DMS79 (cell line): ENCODE data around the gene ZNF276.

Experiments
- DNase-seq: peaks from one replicate; lab custom pipeline; 2025; lab: John Stamatoyannopoulos, UW

Gene ZNF276

GRCh38 chr16:89712274-89712781, 9.0 kb upstream of the ZNF276 start:
- no peak for DNase-seq

- no peak for DNase-seq
Measured at GRCh38 chr16:89716493-89716892, 4.8 kb upstream of the ZNF276 start.

DNA sequence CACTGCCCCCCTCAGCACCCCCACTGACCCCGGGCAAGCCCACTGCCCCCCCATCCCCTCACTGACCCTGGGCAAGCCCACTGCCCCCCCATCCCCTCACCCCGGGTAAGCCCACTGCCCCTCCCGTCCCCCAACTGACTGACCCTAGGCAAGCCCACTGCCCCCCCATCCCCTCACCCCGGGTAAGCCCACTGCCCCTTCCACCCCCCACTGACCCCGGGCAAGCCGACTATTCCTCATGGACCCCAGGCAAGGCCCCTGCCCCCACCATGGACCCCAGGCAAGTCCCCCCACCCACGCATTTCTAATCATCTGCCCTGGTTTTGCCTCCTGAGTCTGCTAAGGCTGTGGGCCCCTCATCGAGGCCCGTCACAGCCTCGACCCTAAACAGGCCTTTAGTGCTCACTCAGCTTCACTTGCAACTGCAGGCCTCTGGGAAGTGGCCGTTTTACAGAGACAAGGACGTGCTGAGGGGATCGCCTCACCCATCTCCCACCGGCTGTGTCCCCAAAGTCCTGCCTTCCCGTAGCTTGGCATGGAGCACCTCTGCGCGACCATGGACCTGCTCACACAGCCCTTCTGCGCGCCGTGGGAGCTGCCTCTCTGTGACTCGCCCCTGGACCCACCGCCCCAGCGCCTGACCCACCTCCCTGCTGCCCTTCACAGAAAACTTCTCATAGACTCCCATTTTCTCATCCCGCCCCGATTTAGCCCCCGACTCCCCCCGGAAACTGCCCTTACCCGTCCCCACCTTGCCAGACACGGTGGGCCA, 4.2 kb upstream of the ZNF276 start:
- no peak for DNase-seq

DNA sequence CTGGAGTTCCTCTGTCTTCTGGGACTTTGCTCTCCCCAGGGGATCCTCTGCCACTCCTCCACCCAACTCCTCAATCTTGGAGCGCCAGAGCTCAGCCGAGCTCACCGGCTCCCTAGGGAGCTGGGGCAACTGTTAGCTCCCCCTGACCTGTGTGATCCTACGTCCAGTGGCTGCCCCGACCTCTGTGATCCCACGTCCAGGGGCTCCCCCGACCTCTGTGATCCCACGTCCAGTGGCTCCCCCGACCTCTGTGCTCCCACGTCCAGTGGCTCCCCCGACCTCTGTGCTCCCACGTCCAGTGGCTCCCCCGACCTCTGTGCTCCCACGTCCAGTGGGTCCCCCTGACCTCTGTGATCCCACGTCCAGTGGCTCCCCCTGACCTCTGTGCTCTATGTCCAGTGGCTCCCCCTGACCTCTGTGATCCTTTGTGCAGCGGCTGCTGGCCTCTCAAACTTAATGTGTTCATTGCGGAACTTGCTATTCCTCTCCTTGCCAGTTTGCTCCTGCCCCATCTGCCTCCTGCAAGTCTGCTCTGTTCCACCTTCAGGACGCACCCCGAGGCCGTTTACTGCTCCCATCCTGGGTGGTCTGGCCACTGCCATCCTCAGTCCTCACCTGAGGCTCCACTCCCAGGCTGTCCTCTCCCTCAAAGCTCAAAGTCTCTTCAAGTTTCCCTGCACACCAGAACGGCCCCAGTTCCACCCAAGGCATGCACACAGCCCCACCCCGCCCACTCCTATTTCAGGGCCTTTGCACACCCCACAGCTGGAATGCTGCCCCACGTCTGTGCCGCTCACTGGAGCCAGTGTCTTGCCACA, 3.4 kb upstream of the ZNF276 start:
- DNase-seq, result no peak

GRCh38 chr16:89720551-89720812, 855 bp upstream of the ZNF276 start:
- no peak for DNase-seq

DNA sequence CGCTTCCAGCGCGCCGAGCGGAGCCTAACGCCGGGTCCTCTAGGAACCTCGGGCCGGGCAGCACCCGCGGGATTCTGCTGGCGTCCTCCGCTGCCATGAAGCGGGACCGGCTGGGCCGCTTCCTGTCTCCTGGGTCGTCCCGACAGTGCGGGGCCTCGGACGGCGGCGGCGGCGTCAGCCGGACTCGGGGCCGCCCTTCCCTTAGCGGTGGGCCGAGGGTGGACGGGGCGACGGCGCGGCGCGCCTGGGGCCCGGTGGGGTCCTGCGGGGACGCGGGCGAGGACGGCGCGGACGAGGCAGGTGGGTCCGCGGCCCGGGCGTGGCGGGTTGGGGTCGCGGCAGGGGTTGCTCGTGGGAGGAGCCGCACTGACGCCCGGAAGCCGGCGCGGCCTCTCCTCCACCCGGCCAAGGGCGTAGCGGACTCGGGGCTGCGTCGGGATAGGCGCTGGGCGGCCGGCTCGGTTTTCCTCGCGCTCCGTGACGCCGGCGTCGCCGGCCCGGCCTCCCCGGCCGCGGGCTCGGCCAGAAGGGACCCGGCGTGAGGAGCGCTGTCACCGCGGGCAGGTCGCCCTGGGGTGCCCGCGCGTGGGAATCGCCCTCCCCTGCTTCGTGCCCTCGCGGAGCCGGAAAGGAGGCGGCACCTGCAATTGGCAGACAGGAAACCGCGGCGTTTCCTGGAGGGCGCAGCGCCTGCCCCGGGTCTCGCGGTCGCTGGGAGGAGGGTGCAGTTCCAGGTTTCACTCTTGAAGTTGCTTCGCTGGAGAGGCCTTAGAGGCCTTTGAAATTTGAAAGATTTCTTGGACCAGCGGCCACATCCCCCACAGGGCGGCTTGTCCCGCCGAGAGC, 432 bp downstream of the ZNF276 start:
- no peak for DNase-seq

- no peak for DNase-seq
Measured at GRCh38 chr16:89722392-89723278, 1.3 kb downstream of the ZNF276 start.

- DNase-seq, result no peak
Measured at GRCh38 chr16:89723279-89724250, 2.2 kb downstream of the ZNF276 start.

DNA sequence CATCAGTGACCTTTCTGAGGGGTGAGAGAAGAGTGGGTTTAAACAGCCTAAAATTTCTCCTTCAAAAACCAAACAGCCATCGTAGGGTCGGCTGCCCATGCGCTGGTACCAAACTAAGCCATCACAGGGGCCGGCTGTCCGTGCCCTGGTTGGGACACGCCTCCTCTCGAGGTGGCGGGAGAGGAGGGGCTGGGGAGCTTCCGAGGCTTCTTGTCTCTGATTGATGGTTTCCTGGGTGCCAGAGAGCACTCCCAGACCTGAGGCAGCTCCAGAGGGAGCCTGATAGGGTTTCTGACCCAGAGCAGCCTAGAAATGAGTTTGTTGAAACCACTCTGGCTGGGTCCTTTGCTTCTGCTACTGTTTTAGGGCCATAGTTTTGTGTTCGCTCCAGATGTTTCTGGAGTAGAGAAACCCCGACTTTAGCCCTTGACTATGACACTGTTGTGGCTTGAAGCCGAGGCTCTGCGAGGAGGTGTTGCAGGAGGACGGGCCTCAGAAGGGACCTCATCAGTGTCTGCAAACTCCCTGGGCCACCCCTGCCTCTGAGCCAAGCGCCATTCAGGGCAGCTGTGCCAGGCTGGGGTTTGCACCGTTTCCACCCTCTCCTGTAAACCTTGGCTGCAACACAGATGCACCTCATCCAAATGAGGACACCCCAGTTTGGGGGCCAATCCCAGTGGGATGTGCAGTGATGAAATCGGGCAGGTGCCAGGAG, 6.2 kb downstream of the ZNF276 start:
- DNase-seq, result no peak

DNA sequence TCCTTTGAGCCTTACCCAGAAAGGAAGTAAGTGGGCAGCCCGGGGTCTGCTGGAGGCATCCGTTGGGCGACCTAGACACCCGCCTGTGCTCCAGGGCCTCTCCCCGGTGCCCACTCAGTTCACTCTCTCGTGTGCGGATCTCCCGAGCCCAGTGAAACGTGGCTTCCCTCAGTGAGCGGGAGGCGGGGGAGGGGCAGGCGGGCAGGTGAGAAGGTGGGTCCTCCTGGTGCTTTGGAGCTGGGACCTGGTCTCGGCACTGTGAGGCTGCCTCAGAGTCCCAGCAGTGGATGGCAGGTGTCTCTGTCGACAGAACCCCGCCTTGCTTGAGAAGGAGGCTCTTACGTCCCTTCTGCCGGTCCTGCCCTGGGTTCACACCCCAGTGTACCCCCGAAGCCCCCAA, 8.0 kb downstream of the ZNF276 start:
- DNase-seq, result no peak

DNA sequence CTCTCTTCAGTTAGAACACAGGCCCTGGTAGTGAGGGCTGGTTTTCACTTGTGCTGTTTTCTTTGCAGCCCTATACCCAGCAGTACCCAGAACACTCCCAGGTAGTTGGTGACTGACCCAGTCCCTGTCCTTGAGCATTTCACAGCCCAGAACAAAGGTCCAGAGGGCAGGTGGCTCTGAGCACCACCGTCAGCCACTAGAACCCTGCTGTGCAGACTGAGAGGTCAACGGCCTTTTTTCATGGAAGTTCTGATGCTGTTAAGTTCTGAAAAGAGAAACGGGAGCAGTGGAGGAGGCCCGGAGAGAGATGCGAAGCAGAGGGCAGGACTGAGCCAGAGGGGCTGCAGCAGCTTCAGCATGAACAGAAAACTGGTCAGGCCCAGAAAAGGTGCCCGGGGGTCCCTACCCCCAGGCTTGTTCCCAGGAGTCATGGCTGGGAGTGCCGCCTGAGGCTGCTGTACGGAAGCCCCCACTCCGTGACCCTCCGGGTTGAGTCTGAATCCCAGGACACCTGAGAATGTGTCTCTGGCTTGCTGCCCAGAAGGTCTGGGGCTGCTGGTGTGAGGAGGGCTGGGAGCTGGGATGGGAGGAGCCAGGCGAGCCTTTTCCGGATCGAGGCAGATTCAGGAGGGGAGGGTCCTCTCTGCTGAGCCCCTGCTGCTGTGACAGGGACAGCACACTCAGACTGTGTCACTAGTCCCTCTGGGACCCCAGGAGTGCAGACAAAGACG, 8.7 kb downstream of the ZNF276 start:
- DNase-seq, result no peak

- DNase-seq, result no peak
Measured at GRCh38 chr16:89730610-89731234, 9.4 kb downstream of the ZNF276 start.

DNA sequence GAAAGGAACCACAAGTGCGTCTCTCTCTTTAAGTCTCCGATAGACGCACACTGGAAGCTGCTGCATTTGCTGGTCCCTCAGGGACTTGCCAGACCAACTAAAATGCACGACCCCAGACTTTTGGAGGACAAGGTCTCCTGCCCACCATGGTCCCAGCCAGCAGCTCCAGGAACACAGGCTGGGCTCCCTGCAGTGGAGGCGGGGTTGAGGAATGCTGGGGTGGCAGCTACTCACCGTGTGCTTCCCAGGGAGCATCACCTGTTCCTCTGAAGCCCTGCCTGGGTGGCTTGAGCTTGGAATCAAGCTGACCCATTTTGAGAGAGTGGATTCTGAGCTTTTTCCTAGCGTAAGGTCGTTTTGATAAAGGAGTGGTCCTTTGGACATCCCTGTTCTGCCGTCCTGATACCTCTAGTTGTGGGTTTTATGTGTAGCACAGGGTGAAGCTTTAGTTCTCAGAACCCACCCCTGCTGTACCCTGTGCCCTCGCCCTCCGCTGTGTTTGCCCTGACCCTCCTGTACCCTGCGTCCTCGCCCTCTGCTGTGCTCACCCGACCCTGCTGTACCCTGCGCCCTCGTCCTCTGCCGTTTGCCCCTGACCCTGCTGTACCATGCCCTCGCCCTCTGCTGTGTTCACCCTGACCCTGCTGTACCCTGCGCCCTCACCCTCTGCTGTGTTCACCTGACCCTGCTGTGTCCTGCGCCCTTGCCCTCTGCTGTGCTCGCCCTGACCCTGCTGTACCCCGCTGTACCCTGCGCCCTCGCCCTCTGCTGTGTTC, 11.0 kb downstream of the ZNF276 start:
- no peak for DNase-seq

GRCh38 chr16:89732918-89733242, 11.5 kb downstream of the ZNF276 start:
- DNase-seq, result no peak

- DNase-seq, result no peak
Measured at GRCh38 chr16:89733322-89733721, 12.0 kb downstream of the ZNF276 start.

DNA sequence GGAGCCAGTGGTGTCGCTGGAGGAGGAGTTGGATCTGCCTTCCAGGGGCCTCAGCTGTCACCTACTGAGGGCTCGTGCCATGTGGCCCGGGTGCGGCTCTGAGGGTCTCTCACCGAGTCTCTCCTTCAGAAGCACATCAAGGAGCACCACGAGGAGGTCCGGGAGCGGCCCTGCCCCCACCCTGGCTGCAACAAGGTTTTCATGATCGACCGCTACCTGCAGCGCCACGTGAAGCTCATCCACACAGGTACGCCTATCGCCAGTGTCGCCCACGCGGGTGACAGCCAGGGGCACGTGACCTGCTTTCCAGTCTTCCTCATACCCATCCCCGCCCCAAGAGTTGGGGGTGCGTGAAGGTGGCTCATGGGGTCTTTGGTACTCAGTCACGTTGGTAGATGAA, 12.5 kb downstream of the ZNF276 start:
- no peak for DNase-seq

GRCh38 chr16:89736554-89736953, 15.2 kb downstream of the ZNF276 start:
- DNase-seq, result no peak
